Adipose tissue (tissue), 3 donors: ENCODE results near the gene FBXO31. TPM values are rescaled to one million over a fixed set of nuclear protein-coding genes. Genes with fewer than 3 reads are reported as not detected.
"Not testable (repeated sequence)": the region's sequence is repeated elsewhere in the genome, so short reads cannot be mapped to it uniquely, and the experiment has no call there.

ENCODE experiments used
- H3K27ac ChIP-seq: one replicate; pipeline ENCODE4 v1.5.1; 2013; ENCODE audit warnings: low read depth, low read length
- WGBS, 3 donors: extraction: QIAGEN DNeasy Blood & Tissue Kit; methylation state at CpG; one replicate each; pipeline ENCODE4 v1.1.7; 2013; 5-methylcytosine and 5-hydroxymethylcytosine counted together
- polyA plus RNA-seq, 3 donors: library from polyadenylated mRNA; stranded (reverse); fragments of 200-250 nt; gene quantifications; one replicate each; pipeline ENCODE4 v1.2.3, GENCODE V29; 2013
- donor health status: healthy with polysubstance abuse.
- donor health status: Bipolar disorder and iron deficiency.
- donor health status: healthy.

FBXO31 gene
- polyA plus RNA-seq, 3 donors, result 14.6 to 26.6 (median 23.6) TPM

DNA sequence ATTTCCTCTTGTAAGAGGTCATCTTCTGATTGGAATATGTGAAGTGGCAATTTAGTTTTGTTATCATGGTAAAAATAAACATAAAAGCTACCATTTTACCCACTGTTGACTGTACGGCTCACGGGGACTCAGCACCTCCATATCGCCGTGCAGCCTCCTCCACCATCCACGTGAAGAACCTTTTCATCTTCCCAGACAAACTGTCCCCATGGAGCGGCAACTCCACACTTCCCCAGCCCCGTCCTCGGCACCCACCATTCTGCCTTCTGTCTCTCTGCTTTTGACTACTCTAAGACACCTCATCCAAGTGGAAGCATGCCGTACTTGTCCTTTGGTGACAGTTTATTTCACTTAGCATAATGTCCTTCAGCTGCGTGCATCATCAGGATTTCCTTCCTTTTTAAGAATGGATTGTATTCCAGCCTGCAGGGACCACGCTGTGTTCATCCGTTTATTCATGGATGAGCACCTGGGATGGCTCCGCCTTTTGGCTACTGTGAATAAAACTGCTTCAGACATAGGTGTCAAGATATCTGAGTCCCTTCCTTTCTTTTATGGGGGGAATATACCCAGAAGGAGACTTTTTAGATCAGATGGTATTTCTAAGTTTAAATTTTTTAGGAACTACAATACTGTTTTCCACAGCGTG, 14.3 kb downstream of the FBXO31 start:
- WGBS, 3 donors, result 79 to 92% (median 81%) methylated on average over 14 of the region's 14 CpGs
- no peak overlapping the region for H3K27ac ChIP-seq

DNA sequence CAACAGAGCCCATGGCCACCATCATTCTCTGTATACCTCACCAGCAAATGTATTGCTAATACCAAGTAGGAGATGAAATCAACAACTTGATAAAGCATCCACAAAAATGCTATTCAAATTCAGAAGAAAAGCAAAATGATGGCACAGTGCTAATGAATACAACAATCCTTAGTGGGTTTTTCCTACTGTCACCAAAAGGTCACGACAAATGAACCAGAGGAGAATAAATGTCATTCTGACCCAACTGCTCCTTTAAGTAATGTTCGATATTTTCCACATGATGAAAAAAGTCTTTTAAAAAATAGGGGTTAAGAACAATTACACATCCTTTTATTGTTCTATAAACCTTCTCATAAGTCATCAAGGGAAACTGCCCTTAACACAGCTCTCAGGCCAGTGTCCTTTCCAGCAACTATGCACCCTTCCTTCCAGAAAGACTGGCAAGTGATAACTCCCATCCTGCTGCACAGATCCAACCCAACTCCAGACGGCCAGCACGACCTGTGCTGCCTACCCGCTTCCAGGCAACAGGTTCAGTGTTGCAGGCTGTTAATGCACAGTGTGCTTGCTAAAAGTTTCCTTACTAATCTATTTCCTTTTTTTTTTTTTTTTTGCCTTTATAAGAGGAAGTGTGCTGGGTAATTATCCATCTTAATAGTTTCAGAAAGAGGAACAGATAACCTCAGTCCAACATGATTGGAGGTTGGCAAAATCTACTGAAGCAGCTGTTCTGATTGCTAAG, 15.4 kb downstream of the FBXO31 start:
- WGBS, 3 donors, result 42 to 78% (median 45%) methylated on average over 5 of the region's 5 CpGs
- no peak overlapping the region for H3K27ac ChIP-seq

DNA sequence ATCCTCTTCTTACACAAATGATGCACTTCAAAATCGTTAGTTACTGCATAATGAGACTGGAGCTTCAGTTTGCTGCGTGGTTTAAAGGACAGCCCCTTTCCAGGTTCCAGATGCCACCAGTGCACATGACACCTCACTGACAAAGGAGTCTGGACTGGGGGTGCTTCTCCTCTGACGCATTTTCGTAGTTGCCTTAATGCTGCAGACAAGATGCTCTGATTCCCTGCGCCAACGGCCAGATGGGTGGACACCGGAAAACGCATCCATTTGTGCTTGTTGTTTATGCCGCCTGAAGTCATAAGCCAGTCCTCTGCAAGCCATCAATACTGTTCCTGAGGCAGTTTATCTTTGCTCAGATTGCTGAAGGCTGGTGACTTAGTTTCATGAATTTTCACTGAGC, 16.0 kb downstream of the FBXO31 start:
- no peak overlapping the region for H3K27ac ChIP-seq
- 81 to 86% (median 85%) methylated on average over 9 of the region's 9 CpGs for WGBS, 3 donors

DNA sequence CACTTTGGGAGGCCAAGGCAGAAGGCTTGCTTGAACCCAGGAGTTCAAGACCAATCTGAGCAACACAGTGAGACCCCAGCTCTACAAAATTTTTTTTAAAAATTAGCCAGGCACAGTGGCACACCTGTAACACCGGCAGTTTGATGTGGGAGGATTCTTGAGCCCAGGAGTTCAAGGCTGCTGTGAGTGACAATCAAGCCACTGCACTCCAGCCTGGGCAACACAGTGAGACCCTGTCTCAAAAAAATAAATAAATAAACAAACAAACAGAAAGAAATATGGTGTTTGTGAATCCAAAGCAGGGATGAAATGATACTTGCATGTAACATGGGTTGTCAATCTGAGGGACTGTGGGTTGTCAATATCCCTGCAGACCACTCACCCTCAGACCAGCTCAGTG, 16.6 kb downstream of the FBXO31 start:
- 70 to 91% (median 91%) methylated on average over 1 of the region's 1 CpG for WGBS, 3 donors
- no peak overlapping the region for H3K27ac ChIP-seq

DNA sequence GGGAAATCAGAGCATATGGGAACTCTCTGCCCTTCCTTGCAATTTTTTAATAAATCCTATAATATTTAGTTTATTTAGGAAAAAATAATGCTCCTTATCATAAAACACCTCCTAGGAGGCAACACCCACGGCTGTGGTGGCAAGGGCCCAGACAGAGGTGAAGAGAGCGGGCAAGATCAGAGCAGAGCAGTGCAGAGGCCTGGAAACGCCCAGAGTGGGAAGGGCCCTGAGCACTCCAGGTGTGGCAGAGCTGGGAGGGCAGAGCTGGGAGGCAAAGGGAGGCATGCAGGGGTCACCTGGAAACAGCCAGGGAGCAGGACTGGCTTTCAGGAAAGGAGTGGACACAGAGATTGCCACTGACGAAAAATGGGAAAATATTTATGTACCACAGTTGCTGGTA, 17.3 kb downstream of the FBXO31 start:
- WGBS, 3 donors, result 62 to 78% (median 77%) methylated on average over 4 of the region's 4 CpGs
- no peak overlapping the region for H3K27ac ChIP-seq

DNA sequence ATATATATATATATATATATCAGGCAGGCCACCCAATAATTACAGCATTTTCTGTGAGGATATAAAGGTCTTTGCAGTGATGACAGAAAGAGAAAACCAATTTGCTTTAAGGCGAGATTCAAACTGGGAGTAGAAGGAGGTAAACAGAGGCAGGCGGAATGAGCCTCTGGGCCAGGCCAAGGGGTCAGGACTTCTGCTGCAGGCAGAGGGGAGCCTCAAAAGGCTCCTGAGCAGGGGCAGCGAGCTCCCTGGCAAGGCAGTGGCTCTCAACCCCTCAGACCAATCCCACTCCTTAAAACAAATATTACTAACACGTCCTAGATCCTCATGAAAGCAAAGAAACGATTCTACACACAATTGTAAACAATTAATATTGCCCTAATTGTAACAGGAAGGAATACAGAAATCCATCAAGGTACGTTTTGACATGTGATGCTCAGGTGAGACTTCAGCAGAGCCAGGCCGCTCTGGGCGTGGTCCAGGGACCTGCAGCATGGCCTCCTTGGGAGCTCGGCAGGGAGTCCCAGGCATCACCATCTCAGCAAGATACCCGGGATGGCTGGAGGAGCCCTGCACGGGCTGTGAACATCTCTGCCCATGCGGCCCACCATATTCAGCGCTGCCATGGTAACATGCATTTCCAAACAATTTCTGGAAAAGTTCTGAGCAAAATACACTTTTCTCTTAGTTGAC, 18.4 kb downstream of the FBXO31 start:
- WGBS, 3 donors, result 90 to 93% (median 91%) methylated on average over 13 of the region's 13 CpGs
- no peak overlapping the region for H3K27ac ChIP-seq

DNA sequence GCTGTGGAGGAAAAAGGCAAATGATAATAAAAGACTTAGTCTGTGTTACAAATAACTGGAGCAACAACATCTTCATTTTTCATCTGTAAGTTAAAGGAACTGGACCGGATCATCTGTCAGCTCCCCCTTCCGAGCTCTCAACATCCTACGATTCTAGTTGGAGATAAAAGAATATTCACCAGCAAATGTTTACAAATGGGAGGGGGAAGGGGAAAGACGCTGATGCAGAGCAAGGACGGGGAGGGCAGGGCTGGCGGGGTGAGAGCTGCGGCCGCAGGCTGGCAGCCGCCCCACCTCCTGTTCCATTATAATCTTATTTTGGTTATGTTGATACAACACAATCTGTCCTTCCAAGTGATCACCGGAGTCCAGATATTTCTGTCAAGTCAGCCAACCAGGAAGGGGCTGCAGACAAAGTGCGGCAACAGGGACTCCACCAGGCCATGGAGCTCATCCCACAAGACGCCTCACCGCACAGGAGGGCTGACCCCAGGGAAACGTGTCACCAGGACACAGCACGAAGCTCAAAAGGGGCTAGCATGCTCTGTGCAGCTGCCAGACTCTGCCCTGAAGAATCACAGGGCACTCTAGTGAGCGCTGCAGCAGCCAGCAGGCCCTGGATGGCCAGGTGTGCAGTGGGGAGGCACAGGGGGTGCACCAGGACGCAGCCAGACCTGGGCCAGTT, 19.7 kb downstream of the FBXO31 start:
- H3K27ac ChIP-seq, result no peak overlapping the region
- 37 to 52% (median 45%) methylated on average over 17 of the region's 17 CpGs for WGBS, 3 donors

DNA sequence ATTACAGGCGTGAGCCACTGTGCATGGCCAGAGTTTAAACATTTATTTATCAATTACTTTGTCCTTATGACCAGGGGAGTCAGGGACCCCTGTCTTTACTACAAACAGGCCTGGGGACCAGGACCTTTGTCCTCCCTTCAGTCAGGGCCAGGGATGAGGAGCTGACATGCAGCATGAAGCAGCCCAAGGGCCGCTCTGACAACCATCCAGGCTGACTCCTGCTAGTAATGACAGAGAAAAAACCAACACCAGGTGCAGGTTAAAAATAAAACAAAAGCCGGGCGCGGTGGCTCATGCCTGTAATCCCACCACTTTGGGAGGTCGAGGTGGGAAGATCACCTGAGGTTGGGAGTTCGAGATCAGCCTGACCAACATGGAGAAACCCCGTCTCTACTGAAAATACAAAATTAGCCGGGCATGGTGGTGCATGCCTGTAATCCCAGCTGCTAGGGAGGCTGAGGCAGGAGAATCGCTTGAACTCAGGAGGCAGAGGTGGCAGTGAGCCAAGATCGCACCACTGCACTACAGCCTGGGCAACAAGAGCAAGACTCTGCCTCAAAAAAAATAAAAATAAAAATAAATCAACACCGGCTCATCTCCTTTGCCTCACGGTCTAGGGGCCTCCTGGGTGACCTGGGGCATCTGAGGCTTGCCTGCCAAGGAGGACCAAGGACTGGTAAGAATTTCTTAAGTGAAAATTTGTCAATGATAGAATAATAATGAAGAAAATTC, 20.6 kb downstream of the FBXO31 start:
- not testable (repeated sequence) for H3K27ac ChIP-seq

DNA sequence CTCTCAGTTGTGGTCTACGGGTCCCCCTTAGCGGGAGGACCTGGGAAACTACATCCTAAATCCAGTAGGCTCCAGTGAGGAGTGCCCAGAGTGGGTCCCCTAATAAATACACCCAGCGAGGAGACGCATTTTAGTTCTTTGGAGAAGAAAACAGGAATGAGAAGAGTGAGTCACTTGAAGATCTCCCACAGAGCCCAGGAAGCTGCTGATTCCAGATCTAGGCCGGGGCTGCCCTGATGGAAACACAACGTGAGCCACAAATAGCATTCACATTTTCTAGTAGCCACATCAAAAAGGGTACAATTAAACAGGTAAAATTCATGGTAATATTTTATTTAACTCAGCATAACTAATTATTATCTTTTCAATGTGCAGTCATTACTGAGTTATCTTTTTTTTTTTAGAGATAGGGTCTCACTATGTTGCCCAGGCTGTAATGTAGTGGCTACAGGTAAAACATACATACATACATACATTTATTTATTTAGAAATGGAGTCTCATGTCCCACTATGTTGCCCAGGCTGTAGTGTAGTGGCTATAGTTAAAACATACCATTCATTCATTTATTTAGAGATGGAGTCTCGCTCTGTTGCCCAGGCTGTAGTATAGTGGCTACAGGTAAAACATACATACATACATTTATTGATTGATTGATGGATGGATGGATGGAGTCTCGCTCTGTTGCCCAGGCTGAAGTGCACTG, 21.5 kb downstream of the FBXO31 start:
- WGBS, 3 donors, result 95 to 100% (median 97%) methylated on average over 8 of the region's 8 CpGs
- H3K27ac ChIP-seq, result no peak overlapping the region

More for the DNA sequence above, 20.6 kb downstream of the FBXO31 start:
- WGBS, 3 donors, result 87 to 92% (median 89%) methylated on average over 13 of the region's 13 CpGs

DNA sequence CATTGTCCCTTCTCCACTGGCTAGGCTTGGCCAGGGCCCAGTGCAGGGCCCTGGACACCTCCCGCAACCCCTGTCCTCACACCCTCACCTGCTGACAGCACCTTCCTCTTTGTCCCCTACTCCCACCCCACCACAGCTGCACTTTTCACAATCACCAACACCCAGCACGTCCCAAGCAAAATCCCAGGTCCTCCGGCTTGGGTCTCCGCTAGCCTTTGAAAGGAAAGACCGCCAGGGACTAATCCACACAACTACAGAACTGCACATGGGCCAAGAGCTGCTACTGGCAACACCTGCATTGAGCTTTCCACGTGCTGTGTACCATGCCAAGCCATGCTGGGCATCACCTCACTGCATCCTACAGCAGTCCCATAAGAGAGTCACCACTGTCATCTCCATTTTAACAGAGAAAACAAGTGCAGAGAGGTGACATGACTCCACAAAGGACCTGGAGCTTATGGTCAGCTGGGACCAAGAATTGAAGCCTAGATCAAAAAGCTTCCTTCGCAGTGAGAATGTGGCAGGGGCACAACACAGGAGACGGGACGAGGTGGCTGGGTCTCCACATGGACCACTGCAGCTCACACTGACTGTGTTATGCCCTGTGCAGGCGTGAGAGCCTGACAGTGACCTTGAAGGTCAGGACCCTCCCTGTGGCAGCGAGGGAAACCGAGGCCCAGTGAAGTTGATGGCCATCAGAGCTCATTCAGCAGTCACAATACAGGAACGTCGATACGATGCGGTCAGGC, 22.5 kb downstream of the FBXO31 start:
- H3K27ac ChIP-seq, result no peak overlapping the region
- WGBS, 3 donors, result 97 to 99% (median 98%) methylated on average over 16 of the region's 16 CpGs

DNA sequence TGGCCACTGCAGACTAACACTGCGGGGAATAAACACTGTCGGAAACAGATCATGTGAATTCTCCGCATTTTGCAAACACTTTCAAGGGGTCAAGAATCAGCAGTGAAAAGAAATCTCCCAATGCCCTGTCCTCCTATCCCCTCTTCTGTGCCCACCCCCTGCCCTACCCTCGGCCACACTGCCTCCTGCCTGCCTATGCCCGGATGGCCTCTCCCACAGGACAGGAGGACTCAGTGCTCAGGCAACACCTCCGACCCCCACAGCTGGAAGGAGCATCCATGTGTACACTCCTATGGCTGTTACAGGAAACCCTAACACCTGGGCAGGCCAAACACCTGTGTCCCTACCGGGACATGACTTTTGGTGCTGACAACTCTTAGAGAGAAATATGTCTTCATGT, 24.5 kb downstream of the FBXO31 start:
- WGBS, 3 donors, result 94 to 97% (median 94%) methylated on average over 7 of the region's 7 CpGs
- no peak overlapping the region for H3K27ac ChIP-seq

DNA sequence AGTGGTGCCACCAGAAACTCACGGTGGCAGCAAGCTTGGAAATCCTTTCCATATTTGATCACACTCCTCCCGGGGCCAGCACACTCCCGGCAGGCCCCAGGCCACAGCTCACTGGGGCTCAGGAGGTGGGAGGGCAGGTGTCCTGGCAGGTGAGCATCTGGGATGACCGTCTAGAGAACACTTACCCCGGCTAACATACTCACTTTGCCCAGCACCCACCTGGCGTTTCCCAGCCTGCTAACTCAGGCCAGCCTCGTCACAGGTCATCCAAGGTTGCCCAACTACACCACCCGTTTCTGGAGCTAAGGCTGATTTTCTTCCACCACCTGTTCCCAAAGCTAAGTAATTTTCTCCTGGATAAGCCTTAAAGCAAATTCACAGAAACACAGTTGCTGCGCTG, 24.9 kb downstream of the FBXO31 start:
- no peak overlapping the region for H3K27ac ChIP-seq
- WGBS, 3 donors, result 75 to 87% (median 85%) methylated on average over 9 of the region's 9 CpGs

DNA sequence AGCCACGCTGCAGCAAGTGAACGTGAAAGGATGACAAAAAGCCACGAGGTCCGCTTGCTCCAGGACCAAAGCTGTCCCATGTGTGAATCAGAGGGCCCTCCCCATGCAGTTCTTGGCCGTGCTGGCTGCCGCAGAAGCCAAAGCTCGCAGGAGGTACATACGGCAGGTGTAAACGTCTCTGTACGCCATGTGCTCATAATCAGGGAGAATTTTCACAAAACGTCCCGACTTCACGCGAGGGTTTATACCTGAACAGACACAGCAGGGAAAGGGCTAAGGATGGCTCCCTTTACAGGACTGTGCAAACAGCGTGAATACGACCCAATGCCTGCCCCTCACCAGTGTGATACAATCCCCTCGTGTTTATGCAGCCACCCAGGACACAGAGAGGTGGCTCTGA, 25.3 kb downstream of the FBXO31 start:
- no peak overlapping the region for H3K27ac ChIP-seq
- WGBS, 3 donors, result 92 to 94% (median 93%) methylated on average over 17 of the region's 17 CpGs

DNA sequence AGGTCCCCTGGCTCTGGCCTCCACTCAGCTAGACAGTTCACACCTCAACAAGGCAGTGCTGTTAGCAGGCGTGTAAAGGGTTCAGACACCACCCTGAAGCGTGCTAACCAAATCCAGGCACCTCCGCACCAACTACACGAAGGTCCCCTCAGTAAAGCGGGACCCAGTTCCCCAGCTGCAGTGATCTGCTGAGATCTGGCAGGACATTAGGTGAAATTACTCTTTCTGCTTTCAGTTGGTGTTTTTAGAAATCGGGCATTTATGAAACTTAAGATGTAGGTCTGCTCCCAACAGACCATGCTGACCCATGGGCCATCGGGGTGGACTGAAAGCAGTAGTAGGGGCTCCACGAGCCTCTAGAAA, 27.1 kb downstream of the FBXO31 start:
- 95% methylated on average over 8 of the region's 8 CpGs for WGBS, 3 donors
- H3K27ac ChIP-seq, result no peak overlapping the region

DNA sequence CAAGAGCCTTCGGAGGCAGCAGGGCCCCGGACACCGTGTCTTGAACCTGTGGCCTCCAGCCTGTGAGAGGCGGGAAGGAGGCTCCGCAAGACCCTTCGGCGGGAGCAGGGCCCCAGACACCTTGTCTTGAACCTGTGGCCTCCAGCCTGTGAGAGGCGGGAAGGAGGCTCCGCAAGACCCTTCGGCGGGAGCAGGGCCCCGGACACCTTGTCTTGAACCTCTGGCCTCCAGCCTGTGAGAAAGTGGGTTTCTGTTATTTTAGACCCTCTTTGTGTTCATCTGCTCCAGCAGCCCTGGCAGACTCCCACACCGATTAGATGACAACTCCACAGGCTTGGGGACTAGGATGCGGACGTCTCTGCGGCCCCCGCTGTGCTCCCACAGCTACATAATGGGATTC, 30.0 kb downstream of the FBXO31 start:
- 92 to 96% (median 94%) methylated on average over 15 to 17 of the region's 17 CpGs for WGBS, 3 donors
- H3K27ac ChIP-seq, result no peak overlapping the region

DNA sequence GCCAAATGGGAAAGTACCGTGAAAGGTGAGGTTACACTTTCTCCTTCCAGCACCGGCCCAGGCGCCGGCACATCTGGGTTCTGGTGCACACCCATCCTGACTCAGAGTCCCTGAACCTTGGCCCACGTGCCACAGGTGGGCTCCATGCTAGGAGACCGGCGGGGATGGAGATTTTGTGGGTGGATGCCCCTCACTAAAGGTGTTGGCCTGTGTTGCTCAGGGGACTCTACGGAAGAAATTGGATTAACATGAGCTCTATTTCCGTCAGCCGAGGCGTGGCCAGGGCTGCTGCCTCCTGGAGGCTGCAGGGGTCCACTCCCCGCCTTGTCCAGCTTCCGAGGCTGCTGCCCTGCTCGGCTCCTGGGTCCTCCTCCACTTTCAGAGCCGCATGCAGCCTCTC, 30.8 kb downstream of the FBXO31 start:
- 93 to 96% (median 94%) methylated on average over 15 of the region's 15 CpGs for WGBS, 3 donors
- no peak overlapping the region for H3K27ac ChIP-seq

DNA sequence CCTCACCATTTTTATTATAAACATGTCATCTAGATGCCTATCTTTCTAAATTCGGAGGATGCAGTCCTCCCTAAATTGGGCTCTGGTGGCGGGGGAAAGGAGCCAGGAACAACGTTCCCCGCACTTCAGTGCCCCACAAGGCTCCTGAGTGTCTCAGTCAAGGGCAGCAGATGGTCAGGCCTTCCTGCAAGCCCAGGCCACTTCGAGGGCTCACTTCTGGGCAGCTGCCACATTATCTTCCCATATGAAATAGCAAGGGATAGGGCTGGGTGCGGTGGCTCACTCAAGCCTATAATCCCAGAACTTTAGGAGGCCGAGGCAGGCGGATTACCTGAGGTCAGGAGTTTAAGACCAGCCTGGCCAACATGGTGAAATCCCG, 32.3 kb downstream of the FBXO31 start:
- H3K27ac ChIP-seq, result no peak overlapping the region
- 68 to 74% (median 70%) methylated on average over 9 of the region's 9 CpGs for WGBS, 3 donors
